Large intestine (tissue), 3 donors: Measurements from ENCODE around the gene OPCML. TPM values are rescaled to one million over a fixed set of nuclear protein-coding genes. Genes with fewer than 3 reads are reported as not detected.

Experiments used
- DNase-seq, 2 donors: peaks; one replicate each; pipeline versions ENCODE4 v3.0.0 to v3.0.0-alpha.2; 2013
- H3K27ac ChIP-seq: one replicate; pipeline ENCODE4 v1.5.1; 2013; ENCODE audit warnings: low read length
- H3K27me3 ChIP-seq: 2 replicates; pipeline ENCODE4 v1.6.1; 2013; ENCODE audit warnings: low read length; ENCODE audit not compliant: control insufficient read depth, insufficient read depth
- H3K36me3 ChIP-seq: 2 replicates; pipeline ENCODE4 v1.6.1; 2013; ENCODE audit warnings: low read length; ENCODE audit not compliant: control insufficient read depth, insufficient read depth
- H3K4me1 ChIP-seq: one replicate; pipeline ENCODE4 v1.6.1; 2013; ENCODE audit warnings: low read length; ENCODE audit not compliant: control insufficient read depth, insufficient read depth
- H3K4me3 ChIP-seq: one replicate; pipeline ENCODE4 v1.5.1; 2013; ENCODE audit warnings: low read length
- H3K9me3 ChIP-seq: one replicate; pipeline ENCODE4 v1.6.1; 2013; ENCODE audit warnings: mild to moderate bottlenecking, low read depth, low read length, moderate library complexity; ENCODE audit not compliant: control insufficient read depth
- WGBS: methylation state at CpG from one replicate; pipeline ENCODE4 v1.1.5; 2013; ENCODE audit warnings: low lambda C conversion rate; ENCODE audit not compliant: insufficient coverage; 5-methylcytosine and 5-hydroxymethylcytosine counted together
- polyA plus RNA-seq: library from polyadenylated mRNA; unstranded; fragments of 120-200 nt; gene quantifications from one replicate; pipeline ENCODE4 v1.2.1, GENCODE V29; 2013

The OPCML gene
- polyA plus RNA-seq, 1 donor = 1.4 TPM

GRCh38 chr11:132610216-132610615 is 922.1 kb downstream of the OPCML start:
- Histone ChIP-seq H3K36me3 (no peaks in the 10 kb centered on the region), H3K9me3 (no peaks in the 10 kb centered on the region), H3K27me3 (no peaks in the 10 kb centered on the region), H3K4me1 (no peaks in the 10 kb centered on the region), H3K27ac (no peak overlapping the region), H3K4me3 (no peak overlapping the region)
- DNase-seq = no peak
- WGBS = no CpG with 5 or more reads among the region's 8 CpGs

- WGBS = 25% methylated on average over 1 of the region's 2 CpGs
- H3K27ac ChIP-seq = no peak overlapping the region
- H3K36me3 ChIP-seq = no peaks in the 10 kb centered on the region
- no peak overlapping the region for H3K4me3 ChIP-seq
- no peaks in the 10 kb centered on the region for H3K9me3 ChIP-seq
- no peak for DNase-seq
- no peaks in the 10 kb centered on the region for H3K27me3 ChIP-seq
- no peaks in the 10 kb centered on the region for H3K4me1 ChIP-seq
Measured at GRCh38 chr11:132607575-132607974, 924.7 kb downstream of the OPCML start.

- Histone ChIP-seq H3K36me3 (no peaks in the 10 kb centered on the region), H3K4me3 (no peak overlapping the region), H3K27me3 (no peaks in the 10 kb centered on the region), H3K9me3 (no peaks in the 10 kb centered on the region), H3K4me1 (no peaks in the 10 kb centered on the region), H3K27ac (no peak overlapping the region)
- DNase-seq = no peak
- 11% methylated on average over 2 of the region's 9 CpGs for WGBS
Measured at GRCh38 chr11:132605825-132606570, 926.3 kb downstream of the OPCML start.

GRCh38 chr11:132604431-132604830 is 927.9 kb downstream of the OPCML start:
- DNase-seq = no peak
- no peak overlapping the region for H3K4me3 ChIP-seq
- WGBS = 100% methylated on average over 1 of the region's 2 CpGs
- H3K27ac ChIP-seq = no peak overlapping the region
- no peaks in the 10 kb centered on the region for H3K4me1 ChIP-seq
- H3K9me3 ChIP-seq = no peaks in the 10 kb centered on the region
- H3K36me3 ChIP-seq = no peaks in the 10 kb centered on the region
- H3K27me3 ChIP-seq = no peaks in the 10 kb centered on the region

GRCh38 chr11:132601875-132602274 is 930.4 kb downstream of the OPCML start:
- Histone ChIP-seq H3K27ac (no peak overlapping the region), H3K27me3 (no peaks in the 10 kb centered on the region), H3K4me3 (no peak overlapping the region), H3K4me1 (no peaks in the 10 kb centered on the region), H3K36me3 (no peaks in the 10 kb centered on the region), H3K9me3 (no peaks in the 10 kb centered on the region)
- no CpG with 5 or more reads among the region's 2 CpGs for WGBS
- DNase-seq = no peak

GRCh38 chr11:132595711-132596134 is 936.6 kb downstream of the OPCML start:
- no peak for DNase-seq
- Histone ChIP-seq H3K36me3 (no peaks in the 10 kb centered on the region), H3K27me3 (no peaks in the 10 kb centered on the region), H3K9me3 (no peaks in the 10 kb centered on the region), H3K4me3 (no peak overlapping the region), H3K27ac (no peak overlapping the region), H3K4me1 (no peaks in the 10 kb centered on the region)
- WGBS = no CpG with 5 or more reads among the region's 1 CpG

GRCh38 chr11:132595246-132595645 is 937.1 kb downstream of the OPCML start:
- no peaks in the 10 kb centered on the region for H3K9me3 ChIP-seq
- no peaks in the 10 kb centered on the region for H3K27me3 ChIP-seq
- H3K27ac ChIP-seq = no peak overlapping the region
- H3K36me3 ChIP-seq = no peaks in the 10 kb centered on the region
- no peaks in the 10 kb centered on the region for H3K4me1 ChIP-seq
- WGBS = no CpG with 5 or more reads among the region's 1 CpG
- DNase-seq = no peak
- H3K4me3 ChIP-seq = no peak overlapping the region

GRCh38 chr11:132590986-132591385 is 941.3 kb downstream of the OPCML start:
- Histone ChIP-seq H3K27me3 (no peaks in the 10 kb centered on the region), H3K27ac (no peak overlapping the region), H3K36me3 (no peaks in the 10 kb centered on the region), H3K4me3 (no peak overlapping the region), H3K4me1 (no peaks in the 10 kb centered on the region), H3K9me3 (no peaks in the 10 kb centered on the region)
- WGBS = no CpG with 5 or more reads among the region's 5 CpGs
- no peak for DNase-seq

GRCh38 chr11:132590554-132590953 is 941.7 kb downstream of the OPCML start:
- 73% methylated on average over 2 of the region's 7 CpGs for WGBS
- no peaks in the 10 kb centered on the region for H3K9me3 ChIP-seq
- no peaks in the 10 kb centered on the region for H3K27me3 ChIP-seq
- H3K36me3 ChIP-seq = no peaks in the 10 kb centered on the region
- no peak overlapping the region for H3K27ac ChIP-seq
- no peaks in the 10 kb centered on the region for H3K4me1 ChIP-seq
- H3K4me3 ChIP-seq = no peak overlapping the region
- no peak for DNase-seq

GRCh38 chr11:132589791-132590190 is 942.5 kb downstream of the OPCML start:
- H3K4me1 ChIP-seq = no peaks in the 10 kb centered on the region
- DNase-seq = no peak

GRCh38 chr11:132588366-132588765 is 943.9 kb downstream of the OPCML start:
- DNase-seq = no peak
- Histone ChIP-seq H3K4me1 (no peaks in the 10 kb centered on the region), H3K36me3 (no peaks in the 10 kb centered on the region), H3K4me3 (no peak overlapping the region), H3K27ac (no peak overlapping the region), H3K9me3 (no peaks in the 10 kb centered on the region), H3K27me3 (no peaks in the 10 kb centered on the region)

More at GRCh38 chr11:132589791-132590190, 942.5 kb downstream of the OPCML start:
- H3K27me3 ChIP-seq = no peaks in the 10 kb centered on the region
- H3K4me3 ChIP-seq = no peak overlapping the region
- no peak overlapping the region for H3K27ac ChIP-seq
- 67% methylated on average over 1 of the region's 1 CpG for WGBS
- no peaks in the 10 kb centered on the region for H3K9me3 ChIP-seq
- no peaks in the 10 kb centered on the region for H3K36me3 ChIP-seq
